Trophoblast cell (in vitro differentiated cells and primary cell): ENCODE data around the gene PPARG.
"Not testable (repeated sequence)": the region's sequence is repeated elsewhere in the genome, so short reads cannot be mapped to it uniquely, and the experiment has no call there.

Experiments used
- DNase-seq, 2 donors: peaks; one replicate each; pipeline ENCODE4 v3.0.0-alpha.2; 2016
- H2AFZ ChIP-seq: 2 replicates; pipeline ENCODE4 v1.6.1; 2013; ENCODE audit warnings: low read length, moderate library complexity, mild to moderate bottlenecking; ENCODE audit not compliant: insufficient read depth, poor library complexity
- H2AK5ac ChIP-seq: 2 replicates; pipeline ENCODE4 v1.6.1; 2013; ENCODE audit warnings: mild to moderate bottlenecking, low read length
- H2BK120ac ChIP-seq: 2 replicates; pipeline ENCODE4 v1.6.1; 2013; ENCODE audit warnings: low read length, mild to moderate bottlenecking, moderate library complexity; ENCODE audit not compliant: insufficient read depth, poor library complexity
- H2BK12ac ChIP-seq: 2 replicates; pipeline ENCODE4 v1.6.1; 2013; ENCODE audit warnings: mild to moderate bottlenecking, low read length, moderate library complexity
- H2BK5ac ChIP-seq: 2 replicates; pipeline ENCODE4 v1.6.1; 2013; ENCODE audit warnings: low read length, low read depth, moderate library complexity, mild to moderate bottlenecking; ENCODE audit not compliant: poor library complexity
- H3K14ac ChIP-seq: 2 replicates; pipeline ENCODE4 v1.6.1; 2013; ENCODE audit warnings: mild to moderate bottlenecking, low read length
- H3K18ac ChIP-seq: 2 replicates; pipeline ENCODE4 v1.6.1; 2013; ENCODE audit warnings: mild to moderate bottlenecking, low read length
- H3K23ac ChIP-seq: 2 replicates; pipeline ENCODE4 v1.6.1; 2013; ENCODE audit warnings: low read length
- H3K27ac ChIP-seq: 2 replicates; pipeline ENCODE4 v1.5.1; 2013; ENCODE audit warnings: low read depth, mild to moderate bottlenecking, inconsistent platforms, low read length, moderate library complexity
- H3K27me3 ChIP-seq: 2 replicates; pipeline ENCODE4 v1.6.1; 2013; ENCODE audit warnings: inconsistent platforms, mild to moderate bottlenecking, low read length, moderate library complexity; ENCODE audit not compliant: insufficient read depth
- H3K36me3 ChIP-seq, 2 experiments: 1 replicate in 1 of 2; 2 replicates in 1 of 2; pipeline ENCODE4 v1.6.1; 2013; ENCODE audit warnings: low read length in 2 of 2, mild to moderate bottlenecking in 2 of 2, moderate library complexity in 1 of 2; ENCODE audit not compliant: insufficient read depth in 2 of 2, control insufficient read depth in 1 of 2
- H3K4ac ChIP-seq: 2 replicates; pipeline ENCODE4 v1.6.1; 2013; ENCODE audit warnings: low read depth, mild to moderate bottlenecking, low read length, moderate library complexity
- H3K4me1 ChIP-seq, 2 experiments: 1 replicate in 1 of 2; 2 replicates in 1 of 2; pipeline ENCODE4 v1.6.1; 2013; ENCODE audit warnings: low read length in 2 of 2, mild to moderate bottlenecking in 2 of 2, moderate library complexity in 1 of 2; ENCODE audit not compliant: insufficient read depth in 2 of 2, control insufficient read depth in 1 of 2
- H3K4me2 ChIP-seq: 2 replicates; pipeline ENCODE4 v1.6.1; 2013; ENCODE audit warnings: inconsistent platforms, mild to moderate bottlenecking, low read length, moderate library complexity
- H3K4me3 ChIP-seq: 2 replicates; pipeline ENCODE4 v1.5.1; 2013; ENCODE audit warnings: mild to moderate bottlenecking, low read depth, low read length, inconsistent platforms
- H3K79me1 ChIP-seq: one replicate; pipeline ENCODE4 v1.6.1; 2013; ENCODE audit warnings: low read length
- H3K79me2 ChIP-seq: 2 replicates; pipeline ENCODE4 v1.6.1; 2013; ENCODE audit warnings: low read length, mild to moderate bottlenecking; ENCODE audit not compliant: control insufficient read depth, insufficient read depth, poor library complexity
- H3K9ac ChIP-seq: 2 replicates; pipeline ENCODE4 v1.6.1; 2013; ENCODE audit warnings: mild to moderate bottlenecking, low read length
- H3K9me3 ChIP-seq: 2 replicates; pipeline ENCODE4 v1.6.1; 2013; ENCODE audit warnings: low read depth, mild to moderate bottlenecking, control low read depth, inconsistent platforms, low read length; ENCODE audit not compliant: insufficient read depth
- H4K12ac ChIP-seq: 2 replicates; pipeline ENCODE4 v1.6.1; 2013; ENCODE audit warnings: low read depth, mild to moderate bottlenecking, low read length, moderate library complexity
- H4K8ac ChIP-seq: 2 replicates; pipeline ENCODE4 v1.6.1; 2013; ENCODE audit warnings: low read depth, mild to moderate bottlenecking, low read length, moderate library complexity
- H4K91ac ChIP-seq: one replicate; pipeline ENCODE4 v1.6.1; 2013; ENCODE audit warnings: low read depth, mild to moderate bottlenecking, low read length, moderate library complexity
- WGBS: extraction: QIAGEN DNeasy Blood & Tissue Kit; methylation state at CpG from one replicate; pipeline ENCODE4 v1.1.7; 2013; ENCODE audit warnings: missing lambda C conversion rate; ENCODE audit not compliant: insufficient read length, insufficient coverage; ENCODE audit errors: extremely low coverage; 5-methylcytosine and 5-hydroxymethylcytosine counted together

PPARG gene

DNA sequence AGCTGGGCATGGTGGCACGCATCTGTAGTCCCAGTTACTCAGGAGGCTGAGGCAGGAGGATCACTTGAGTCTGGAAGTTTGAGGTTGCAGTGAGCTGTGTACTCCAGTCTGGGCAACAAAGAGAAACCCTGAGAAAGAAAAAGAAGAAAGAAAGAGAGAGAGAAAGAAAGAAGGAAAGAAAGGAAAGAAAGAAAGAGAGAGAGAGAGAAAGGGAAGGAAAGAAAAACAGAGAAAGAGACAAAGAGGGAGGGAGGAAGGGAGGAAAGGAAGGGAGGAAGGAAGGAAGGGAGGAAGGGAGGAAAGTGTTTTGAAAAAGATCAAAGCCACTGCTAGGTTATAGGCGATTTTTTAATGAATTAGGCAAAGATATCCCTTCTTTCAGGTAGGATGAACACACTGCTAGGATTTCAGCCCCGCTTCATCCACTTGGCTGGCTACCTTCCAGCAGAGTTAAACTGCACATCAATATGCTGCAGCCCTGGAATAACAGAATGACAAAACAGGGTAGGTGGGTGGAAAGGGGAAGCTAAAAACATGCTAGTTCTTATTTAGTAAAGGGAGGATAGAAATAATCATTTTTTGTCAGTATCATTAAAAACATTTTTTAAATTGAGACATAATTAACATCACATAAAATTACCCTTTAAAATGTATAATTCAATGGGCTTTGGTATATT, 12.8 kb upstream of the PPARG start:
- H3K18ac ChIP-seq, result no peak overlapping the region
- H3K4ac ChIP-seq, result no peak overlapping the region
- no peak overlapping the region for H2AK5ac ChIP-seq
- no peak overlapping the region for H2BK5ac ChIP-seq
- no peaks in the 10 kb centered on the region for H3K79me2 ChIP-seq
- H3K27me3 ChIP-seq, result no peaks in the 10 kb centered on the region
- no peak overlapping the region for H3K23ac ChIP-seq
- no peak overlapping the region for H2BK12ac ChIP-seq
- no peaks in the 10 kb centered on the region for H3K9me3 ChIP-seq
- no peaks in the 10 kb centered on the region for H3K79me1 ChIP-seq
- no peak overlapping the region for H2AFZ ChIP-seq
- no peak overlapping the region for H3K4me2 ChIP-seq
- no peak overlapping the region for H3K4me3 ChIP-seq
- no peak overlapping the region for H4K91ac ChIP-seq
- H3K14ac ChIP-seq, result no peak overlapping the region
- DNase-seq, result no peak
- no peak overlapping the region for H3K27ac ChIP-seq
- H2BK120ac ChIP-seq, result no peak overlapping the region
- H3K4me1 ChIP-seq, result peaks cover 0 to 2% of the 10 kb centered on the region in 2 experiments
- H4K8ac ChIP-seq, result no peak overlapping the region
- H4K12ac ChIP-seq, result no peak overlapping the region
- H3K9ac ChIP-seq, result no peak overlapping the region
- no CpG with 5 or more reads among the region's 3 CpGs for WGBS
- H3K36me3 ChIP-seq, result no peaks in the 10 kb centered on the region

DNA sequence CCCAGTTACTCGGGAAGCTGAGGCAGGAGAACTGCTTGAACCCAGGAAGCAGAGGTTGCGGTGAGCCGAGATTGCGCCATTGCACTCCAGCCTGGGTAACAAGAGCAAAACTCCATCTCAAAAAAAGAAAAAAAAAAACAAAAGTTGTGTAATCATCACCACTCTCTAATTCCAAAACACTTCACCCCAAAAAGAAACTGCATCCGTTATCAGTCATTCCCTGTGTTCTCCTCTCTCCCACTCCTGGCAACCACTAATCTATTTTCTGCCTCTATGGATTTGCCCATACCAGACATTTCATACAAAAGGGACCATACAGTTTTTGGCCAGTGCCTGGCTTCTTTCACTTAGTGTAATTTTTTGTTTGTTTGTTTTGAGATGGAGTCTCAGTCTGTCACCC, 12.0 kb upstream of the PPARG start:
- not testable (repeated sequence) for H3K9ac ChIP-seq, H3K4me3 ChIP-seq, H3K27ac ChIP-seq, H2AK5ac ChIP-seq, H3K79me2 ChIP-seq, H4K12ac ChIP-seq, H3K27me3 ChIP-seq, DNase-seq, H3K9me3 ChIP-seq, H3K18ac ChIP-seq, H4K8ac ChIP-seq, H3K4me2 ChIP-seq, H2BK120ac ChIP-seq, H3K36me3 ChIP-seq, H3K4me1 ChIP-seq, H3K4ac ChIP-seq, H2BK5ac ChIP-seq, H2BK12ac ChIP-seq, H4K91ac ChIP-seq, H3K14ac ChIP-seq, H2AFZ ChIP-seq, H3K23ac ChIP-seq, H3K79me1 ChIP-seq
- WGBS, result no CpG with 5 or more reads among the region's 5 CpGs

DNA sequence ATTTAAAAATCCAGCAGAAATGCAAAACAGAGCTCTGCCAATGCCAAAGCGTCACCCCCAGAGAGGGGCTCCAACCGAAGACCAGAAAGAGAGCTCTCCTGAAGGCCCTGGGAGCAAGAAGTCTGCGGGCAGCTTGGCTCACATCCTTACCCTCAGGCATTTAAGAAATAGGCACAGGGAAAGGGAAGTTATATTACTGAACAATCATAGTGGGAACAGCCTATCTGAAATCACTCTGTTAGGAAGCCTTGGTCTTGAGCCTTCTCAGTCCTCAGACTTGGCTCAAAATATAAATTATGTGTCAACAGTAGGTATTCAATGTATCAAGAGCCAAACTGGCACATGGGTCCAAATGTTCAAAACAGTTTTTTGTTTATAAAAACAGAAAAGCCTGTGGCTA, 10.3 kb upstream of the PPARG start:
- Histone ChIP-seq H3K4me3 (no peak overlapping the region), H4K8ac (no peak overlapping the region), H3K27ac (no peak overlapping the region), H3K14ac (no peak overlapping the region), H4K12ac (no peak overlapping the region), H3K4me1 (no peaks in the 10 kb centered on the region), H2AFZ (no peak overlapping the region), H2BK12ac (no peak overlapping the region), H3K4ac (no peak overlapping the region), H3K4me2 (no peak overlapping the region), H4K91ac (no peak overlapping the region), H2BK5ac (no peak overlapping the region), H3K9me3 (no peaks in the 10 kb centered on the region), H3K9ac (no peak overlapping the region), H3K36me3 (no peaks in the 10 kb centered on the region), H3K27me3 (no peaks in the 10 kb centered on the region), H2AK5ac (no peak overlapping the region), H3K79me2 (no peaks in the 10 kb centered on the region), H3K18ac (no peak overlapping the region), H2BK120ac (no peak overlapping the region), H3K79me1 (no peaks in the 10 kb centered on the region), H3K23ac (no peak overlapping the region)
- WGBS, result no CpG with 5 or more reads among the region's 3 CpGs
- no peak for DNase-seq

- H3K14ac ChIP-seq, result no peak overlapping the region
- H3K4me3 ChIP-seq, result no peak overlapping the region
- H4K12ac ChIP-seq, result no peak overlapping the region
- no peak overlapping the region for H3K27ac ChIP-seq
- H3K18ac ChIP-seq, result no peak overlapping the region
- no peaks in the 10 kb centered on the region for H3K4me1 ChIP-seq
- H3K79me2 ChIP-seq, result no peaks in the 10 kb centered on the region
- no peak overlapping the region for H4K8ac ChIP-seq
- H3K27me3 ChIP-seq, result no peaks in the 10 kb centered on the region
- no peak for DNase-seq
- no CpG with 5 or more reads among the region's 10 CpGs for WGBS
- no peak overlapping the region for H3K4ac ChIP-seq
- no peak overlapping the region for H2BK120ac ChIP-seq
- H3K79me1 ChIP-seq, result no peaks in the 10 kb centered on the region
- H3K9ac ChIP-seq, result no peak overlapping the region
- H2AFZ ChIP-seq, result no peak overlapping the region
- H2BK12ac ChIP-seq, result no peak overlapping the region
- no peak overlapping the region for H4K91ac ChIP-seq
- H2AK5ac ChIP-seq, result no peak overlapping the region
- no peak overlapping the region for H3K23ac ChIP-seq
- H3K9me3 ChIP-seq, result no peaks in the 10 kb centered on the region
- H3K4me2 ChIP-seq, result no peak overlapping the region
- H2BK5ac ChIP-seq, result no peak overlapping the region
- no peaks in the 10 kb centered on the region for H3K36me3 ChIP-seq
Observed at GRCh38 chr3:12279591-12280326, 9.1 kb upstream of the PPARG start.
